ENCODE data around the gene TAS2R40. TPM values are rescaled to one million over a fixed set of nuclear protein-coding genes. Genes with fewer than 3 reads are reported as not detected.
A peak's percentile ranks its signal among the peaks of the same experiment; 100 is the strongest.
"Not testable (repeated sequence)": the region's sequence is repeated elsewhere in the genome, so short reads cannot be mapped to it uniquely, and the experiment has no call there.

TAS2R40 gene
- polyA plus RNA-seq (ENCODE audit: insufficient read length in 4 of 4), result not detected

DNA sequence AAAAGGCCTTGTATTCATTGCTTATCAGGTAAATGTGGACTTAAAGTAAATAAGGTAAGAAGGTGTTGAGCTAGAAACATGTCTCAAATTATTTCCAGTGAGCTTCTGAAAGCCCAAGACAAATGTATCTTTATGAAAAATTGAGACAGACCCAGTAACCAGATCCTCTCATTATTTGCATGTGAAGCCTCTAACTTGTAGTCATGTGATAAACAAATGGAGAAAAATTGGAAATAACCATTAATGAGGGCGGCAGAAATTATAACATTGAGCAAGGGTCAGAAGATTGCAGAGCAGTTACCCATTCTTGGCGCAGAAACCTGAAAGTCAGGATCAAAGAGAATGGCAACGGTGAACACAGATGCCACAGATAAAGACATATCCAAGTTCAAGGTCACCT, at the start of gene TAS2R40:
TAS2R40 (plus strand) TSS at position 301 of the 400 bp plus-strand sequence; CDS start at position 343, 42 bp downstream.
- DNase-seq (ENCODE audit: low read depth in 4 of 4, low spot score in 2 of 4), result no peak

DNA sequence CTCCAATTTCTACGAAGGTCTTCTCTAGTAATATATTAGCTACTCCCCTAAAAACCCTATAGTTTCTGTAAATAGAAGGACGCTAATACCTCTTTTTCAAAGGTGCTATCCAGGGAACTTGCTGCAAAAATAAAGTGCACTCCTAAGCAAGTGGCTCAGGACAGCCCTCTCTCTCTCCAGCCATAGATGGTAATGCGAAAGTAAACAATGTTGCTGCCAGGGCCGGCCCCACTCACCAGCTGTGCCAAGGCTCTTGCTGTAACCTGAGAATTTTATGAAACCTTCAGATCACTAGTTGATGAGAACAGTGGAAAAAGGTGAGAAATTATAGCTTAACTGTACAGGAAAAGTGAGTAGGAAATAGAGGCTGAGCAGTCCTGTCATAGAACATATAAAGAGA, 49.5 kb upstream of the TAS2R40 start:
- DNase-seq (ENCODE audit: low read depth in 4 of 4, low spot score in 2 of 4), result peak in 1 of 4 donors; percentile 0

DNA sequence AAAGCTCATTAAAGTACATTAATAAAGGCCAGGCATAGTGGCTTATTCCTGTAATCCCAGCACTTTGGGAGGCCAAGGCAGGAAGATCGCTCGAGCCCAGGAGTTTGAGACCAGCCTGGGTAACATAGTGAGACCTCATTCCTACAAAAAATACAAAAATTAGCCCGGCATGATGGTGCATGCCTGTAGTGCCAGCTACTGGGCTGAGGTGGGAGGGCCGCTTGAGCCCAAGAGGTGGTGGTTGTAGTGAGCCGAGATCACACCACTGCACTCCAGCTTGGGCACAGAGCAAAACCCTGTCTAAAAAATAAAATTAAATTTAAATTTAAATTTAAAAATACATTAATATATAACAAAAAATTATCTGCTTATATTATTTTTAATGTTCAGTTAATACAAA, 45.7 kb upstream of the TAS2R40 start:
- DNase-seq (ENCODE audit: low read depth in 4 of 4, low spot score in 2 of 4), result no peak

DNA sequence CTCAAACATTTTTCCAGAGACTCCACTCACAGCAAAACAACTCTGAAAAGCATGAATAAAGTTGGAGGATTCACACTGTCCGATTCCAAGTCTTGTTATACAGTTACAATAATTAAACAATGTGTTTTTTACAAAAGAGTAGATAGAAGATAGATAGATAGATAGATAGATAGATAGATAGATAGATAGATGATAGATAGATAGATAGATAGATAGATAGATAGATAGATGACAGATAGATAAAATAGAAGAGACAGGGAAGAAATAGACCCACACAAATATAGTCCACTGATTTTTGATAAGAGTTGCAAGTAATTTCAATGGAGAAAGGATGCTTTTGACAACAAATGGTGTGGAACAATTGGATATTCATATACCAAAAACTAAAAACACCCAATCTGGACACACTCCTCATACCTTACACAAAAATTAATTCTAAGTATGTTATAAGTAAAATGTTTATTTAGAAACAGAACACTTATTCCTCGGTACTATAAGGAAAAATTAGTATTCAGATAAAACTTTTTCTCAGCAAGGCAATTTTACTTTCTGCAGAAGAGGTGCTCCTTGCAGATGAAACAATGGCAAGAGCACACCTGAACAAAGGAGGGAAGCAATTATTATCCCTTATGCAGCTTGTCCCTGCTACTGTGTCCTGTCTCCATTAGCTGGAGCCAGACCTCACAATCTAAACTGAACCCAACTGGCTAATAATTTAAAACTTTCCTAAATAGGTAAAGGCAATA, 44.3 kb upstream of the TAS2R40 start:
- DNase-seq (ENCODE audit: low read depth in 4 of 4, low spot score in 2 of 4), result no peak

DNA sequence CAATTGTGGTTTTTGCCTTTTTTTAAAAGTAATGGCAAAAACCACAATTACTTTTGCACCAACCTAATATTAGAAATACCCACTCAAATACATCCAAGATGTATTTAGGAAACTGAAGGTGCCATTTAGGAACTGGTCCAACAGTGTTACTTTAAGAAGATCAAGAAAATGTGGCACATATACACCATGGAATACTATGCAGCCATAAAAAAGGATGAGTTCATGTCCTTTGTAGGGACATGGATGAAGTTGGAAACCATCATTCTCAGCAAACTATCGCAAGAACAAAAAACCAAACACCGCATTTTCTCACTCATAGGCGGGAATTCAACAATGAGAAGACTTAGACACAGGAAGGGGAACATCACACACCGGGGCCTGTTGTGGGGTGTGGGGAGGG, 41.1 kb upstream of the TAS2R40 start:
- DNase-seq (ENCODE audit: low read depth in 4 of 4, low spot score in 2 of 4), result not testable (repeated sequence)

DNA sequence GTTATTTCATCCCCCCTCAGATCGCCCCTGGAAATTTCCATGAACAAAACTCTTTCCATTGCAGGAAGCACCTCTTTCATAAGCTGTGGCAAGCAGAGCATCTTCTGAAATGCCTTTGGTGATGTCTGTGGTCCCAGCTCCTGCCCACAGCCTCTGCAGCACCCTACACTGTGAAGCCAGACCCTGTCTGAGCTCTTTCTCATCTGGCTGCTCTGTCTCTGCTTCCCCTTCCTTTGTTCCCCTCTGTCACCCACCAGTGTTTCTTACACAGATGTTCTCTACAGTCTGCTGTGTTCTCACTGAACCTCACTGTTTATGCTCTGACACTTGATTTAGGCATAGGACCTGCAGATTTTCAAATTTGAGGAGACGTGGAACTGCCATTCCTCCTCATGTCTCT, 40.5 kb upstream of the TAS2R40 start:
- DNase-seq (ENCODE audit: low read depth in 4 of 4, low spot score in 2 of 4), result no peak

DNA sequence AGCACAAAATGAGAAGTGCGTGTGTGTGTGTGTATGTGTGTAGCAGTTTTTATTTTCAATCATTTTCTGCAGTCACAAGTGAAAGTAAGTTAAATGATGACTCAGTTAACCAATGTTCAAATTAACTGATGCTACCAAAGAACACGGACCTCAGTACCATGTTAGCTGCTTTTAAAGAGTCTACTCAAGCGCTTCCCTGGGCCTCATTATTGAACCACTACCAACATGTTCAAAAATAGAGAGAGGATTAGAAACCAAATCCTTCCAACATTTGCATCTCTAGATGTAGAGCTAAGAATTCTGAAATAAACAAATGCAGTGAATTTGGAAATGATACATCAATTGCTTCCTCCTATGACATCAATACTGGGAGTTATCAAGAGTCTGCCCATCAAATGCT, 38.8 kb upstream of the TAS2R40 start, which contains the start of gene TAS2R39:
TAS2R39 (plus strand) TSS at position 396 of the 400 bp plus-strand sequence; CDS start at position 396, 0 bp downstream.
- no peak for DNase-seq (ENCODE audit: low read depth in 4 of 4, low spot score in 2 of 4)

DNA sequence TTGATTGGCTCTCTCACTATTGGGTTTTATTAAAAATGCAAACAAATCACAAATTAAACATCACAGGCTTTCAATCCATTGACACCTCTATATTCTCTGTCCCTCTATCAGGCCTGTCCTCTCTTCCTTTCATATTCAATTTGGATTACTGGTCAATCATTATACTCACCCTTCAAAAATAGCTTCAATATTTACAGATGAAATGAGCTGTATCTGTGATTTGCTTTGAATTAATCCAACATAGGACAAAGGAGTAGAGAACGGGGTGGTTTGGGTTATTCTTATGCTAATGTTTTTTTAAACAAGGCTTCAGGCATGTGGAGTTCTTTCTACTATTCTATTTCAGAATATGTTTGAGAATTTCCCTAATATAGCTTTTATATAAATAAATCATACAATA, 36.3 kb upstream of the TAS2R40 start:
- DNase-seq (ENCODE audit: low read depth in 4 of 4, low spot score in 2 of 4), result no peak

DNA sequence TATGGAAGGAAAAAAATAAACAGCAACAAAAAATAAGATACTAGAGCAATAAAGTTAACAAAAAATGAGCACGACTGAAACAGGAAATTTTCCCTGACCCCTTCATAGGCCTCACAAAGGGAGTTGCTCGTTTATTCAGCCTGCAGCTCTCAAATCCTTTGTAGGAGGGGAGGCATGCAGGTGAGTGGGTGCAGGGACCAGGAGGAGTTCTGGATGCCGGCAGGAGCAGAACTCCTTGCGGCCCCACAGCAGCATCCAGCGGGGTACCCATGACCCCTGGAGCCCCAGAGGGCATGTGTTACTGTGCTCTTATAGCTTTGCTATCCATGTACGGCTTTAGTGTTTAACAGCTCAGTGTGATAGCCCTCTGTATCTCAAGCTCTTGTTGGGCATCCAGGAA, 32.8 kb upstream of the TAS2R40 start:
- DNase-seq (ENCODE audit: low read depth in 4 of 4, low spot score in 2 of 4), result no peak

DNA sequence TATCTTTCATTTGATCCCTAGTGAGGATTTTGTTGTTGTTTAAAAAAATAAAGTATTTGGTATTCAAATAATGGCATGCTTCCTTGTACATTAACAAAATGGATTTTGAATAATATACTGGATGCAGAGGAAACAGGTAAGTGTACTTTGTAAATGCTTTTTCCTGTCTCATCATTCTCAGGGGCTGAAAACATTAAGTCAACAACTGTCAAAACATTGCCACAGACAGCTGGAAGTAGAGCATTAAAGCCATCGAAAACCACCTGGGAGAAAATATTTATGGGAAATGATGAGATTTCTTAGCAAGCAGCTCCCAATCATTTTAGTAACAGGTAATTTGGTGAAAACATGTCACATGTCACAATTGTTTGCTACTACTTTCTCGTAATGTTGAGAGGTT, 28.0 kb upstream of the TAS2R40 start:
- no peak for DNase-seq (ENCODE audit: low read depth in 4 of 4, low spot score in 2 of 4)

DNA sequence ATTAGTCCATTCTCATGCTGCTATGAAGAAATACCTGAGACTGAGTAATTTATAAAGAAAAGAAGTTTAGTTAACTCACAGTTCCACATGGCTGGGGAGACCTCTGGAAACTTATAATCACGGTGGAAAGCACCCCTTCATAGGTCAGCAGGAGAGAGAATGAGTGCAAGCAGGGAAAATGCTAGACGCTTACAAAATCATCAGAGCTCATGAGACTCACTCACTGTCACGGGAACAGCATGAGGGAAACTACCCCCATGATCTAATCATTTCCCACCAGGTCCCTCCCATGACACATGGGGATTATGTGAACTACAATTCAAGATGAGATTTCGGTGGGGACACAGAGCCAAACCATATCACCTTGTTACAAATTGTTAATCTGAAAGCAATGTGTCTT, 22.8 kb upstream of the TAS2R40 start:
- DNase-seq (ENCODE audit: low read depth in 4 of 4, low spot score in 2 of 4), result no peak

DNA sequence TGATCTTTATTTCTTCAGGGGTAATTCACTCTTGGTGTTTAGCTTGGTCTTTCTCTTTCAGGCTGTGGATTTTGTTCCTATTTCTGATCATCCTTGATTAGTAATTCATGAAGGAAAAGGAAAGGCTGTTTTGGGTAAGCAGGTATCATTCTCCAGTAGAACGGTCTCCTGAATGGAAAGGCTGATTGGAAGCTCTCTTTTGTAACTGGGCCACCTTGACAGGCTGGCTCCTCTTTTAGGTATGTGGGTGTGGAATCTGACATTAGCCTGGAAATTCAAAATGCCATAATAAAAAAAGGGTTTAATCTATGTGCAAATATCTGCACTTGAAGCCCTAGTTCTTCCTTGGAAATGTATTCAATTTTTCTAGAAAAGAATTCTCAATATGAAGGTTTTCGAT, 19.7 kb upstream of the TAS2R40 start:
- no peak for DNase-seq (ENCODE audit: low read depth in 4 of 4, low spot score in 2 of 4)

DNA sequence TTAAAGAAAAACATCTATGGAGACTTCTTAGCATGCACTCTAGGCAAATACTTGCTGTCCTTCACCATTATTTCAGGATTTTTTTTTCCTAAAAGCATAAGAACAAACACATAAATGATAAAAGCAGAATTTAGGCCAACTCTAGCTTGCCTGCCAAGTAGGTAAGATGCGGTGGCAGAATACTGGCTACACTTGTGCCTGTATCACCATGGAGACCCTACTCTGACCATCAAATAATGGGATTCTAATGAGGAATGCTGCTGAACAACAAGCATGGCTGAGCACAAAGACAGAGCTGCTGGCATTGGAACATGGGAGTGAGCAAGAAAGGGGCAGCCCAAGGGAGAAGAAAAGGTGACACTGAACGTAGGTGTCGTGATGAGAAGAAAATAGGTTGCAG, 18.5 kb upstream of the TAS2R40 start:
- DNase-seq (ENCODE audit: low read depth in 4 of 4, low spot score in 2 of 4), result no peak

DNA sequence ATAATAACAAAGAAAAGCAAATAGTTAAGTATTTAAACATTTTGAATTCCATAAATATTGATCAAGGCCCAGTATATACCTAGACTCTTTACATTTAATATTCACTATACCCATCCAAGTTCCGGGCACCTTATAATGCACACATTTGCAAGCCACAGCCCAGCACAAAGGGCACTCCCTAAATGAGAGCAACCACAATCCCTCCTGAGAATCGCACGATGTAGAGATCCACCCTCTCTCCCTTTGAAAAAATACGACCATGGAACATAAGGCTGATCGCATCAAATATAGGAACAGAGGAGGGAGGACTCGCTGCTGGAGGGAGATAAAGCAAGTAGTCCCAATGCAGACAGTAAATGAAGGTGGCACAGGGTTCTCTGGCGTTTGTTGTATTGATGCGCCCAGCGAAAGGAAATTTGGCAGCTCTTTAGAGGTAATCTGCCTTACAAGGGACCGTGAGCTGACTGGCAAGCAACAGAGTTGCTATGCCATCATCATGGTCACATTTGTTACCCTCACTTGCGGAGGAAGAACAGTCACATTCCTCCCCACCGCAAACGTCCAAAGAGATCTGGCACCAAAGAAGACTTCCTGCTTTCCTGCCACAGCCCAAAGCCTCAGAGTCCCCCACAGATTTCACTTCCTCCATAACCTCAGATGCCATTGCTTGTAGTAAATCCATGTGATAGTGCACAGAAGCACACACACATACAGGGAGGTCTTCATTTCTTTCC, 16.1 kb upstream of the TAS2R40 start:
- no peak for DNase-seq (ENCODE audit: low read depth in 4 of 4, low spot score in 2 of 4)

DNA sequence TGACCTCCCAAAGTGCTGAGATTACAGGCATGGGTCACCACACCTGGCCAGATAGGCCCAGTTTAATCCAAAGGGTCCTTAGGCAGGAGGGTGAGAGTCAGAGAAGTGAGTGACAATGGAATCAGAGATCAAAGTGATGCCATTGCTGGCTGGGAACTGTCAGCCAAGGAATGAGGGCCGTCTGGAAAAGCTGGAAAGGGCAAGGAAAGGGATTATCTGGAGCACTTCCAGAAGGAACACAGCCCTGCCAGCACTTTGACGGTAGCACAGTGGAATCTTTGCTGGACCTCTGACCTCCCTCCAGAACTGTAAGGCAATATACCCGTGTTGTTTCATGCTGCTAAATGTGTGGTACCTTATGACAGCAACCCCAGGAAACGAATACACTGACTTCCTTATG, 11.3 kb upstream of the TAS2R40 start:
- no peak for DNase-seq (ENCODE audit: low read depth in 4 of 4, low spot score in 2 of 4)

DNA sequence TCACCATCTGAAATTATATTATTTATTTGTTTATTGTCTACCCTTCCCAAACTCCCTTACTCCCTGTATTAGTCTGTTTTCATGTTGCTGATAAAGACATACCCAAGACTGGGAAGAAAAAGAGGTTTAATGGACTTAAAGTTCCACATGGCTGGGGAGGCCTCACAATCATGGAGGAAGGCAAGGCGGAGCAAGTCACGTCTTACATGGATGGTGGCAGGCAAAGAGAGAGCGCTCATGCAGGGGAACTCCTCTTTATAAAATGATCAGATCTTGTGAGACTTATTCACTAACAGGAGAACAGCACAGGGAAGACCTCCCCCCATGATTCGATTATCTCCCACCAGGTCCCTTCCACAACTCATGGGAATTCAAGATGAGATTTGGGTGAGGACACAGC, 8.4 kb upstream of the TAS2R40 start:
- not testable (repeated sequence) for DNase-seq (ENCODE audit: low read depth in 4 of 4, low spot score in 2 of 4)

DNA sequence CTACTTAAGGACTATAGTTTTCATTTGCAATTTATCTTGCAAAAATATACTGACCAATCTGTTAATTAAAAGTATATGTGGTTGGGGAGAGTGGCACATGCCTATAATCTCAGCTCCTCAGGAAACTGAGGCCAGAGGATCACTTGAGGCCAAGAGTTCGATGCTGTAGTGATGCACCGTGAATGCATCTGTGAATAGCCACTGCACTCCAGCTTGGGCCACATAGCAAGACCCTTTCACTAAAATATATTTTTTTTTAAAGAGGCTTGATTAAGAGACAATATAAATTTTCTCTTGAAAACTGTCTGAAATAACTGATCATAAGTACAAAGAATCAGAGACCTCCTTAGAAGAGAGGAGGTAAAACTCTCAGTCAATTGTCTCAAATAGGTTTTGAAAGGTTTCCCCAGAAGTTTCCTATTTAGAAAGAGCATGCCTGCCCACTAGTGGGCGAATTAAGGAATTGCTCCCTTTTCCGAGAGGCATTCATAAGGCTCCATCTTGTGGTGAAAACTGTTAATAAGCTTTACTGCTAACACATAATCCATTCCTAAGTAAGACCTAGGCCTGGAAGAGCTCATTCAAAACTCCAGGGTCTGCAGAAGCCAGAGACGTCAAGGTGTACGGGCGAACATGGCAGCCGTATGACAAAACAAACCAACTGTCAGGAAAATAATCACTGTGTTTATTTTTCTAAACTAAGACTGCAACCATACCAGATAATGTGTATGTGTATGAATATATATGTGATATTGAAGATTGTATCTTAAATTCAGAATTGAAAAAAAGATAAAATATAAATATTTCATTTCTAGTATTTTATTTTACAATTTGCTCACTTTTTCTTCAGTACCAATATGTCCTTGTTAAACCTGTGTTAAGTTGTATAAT, 6.8 kb upstream of the TAS2R40 start:
- DNase-seq (ENCODE audit: low read depth in 4 of 4, low spot score in 2 of 4), result peak; percentile 37 to 76 (median 64)

DNA sequence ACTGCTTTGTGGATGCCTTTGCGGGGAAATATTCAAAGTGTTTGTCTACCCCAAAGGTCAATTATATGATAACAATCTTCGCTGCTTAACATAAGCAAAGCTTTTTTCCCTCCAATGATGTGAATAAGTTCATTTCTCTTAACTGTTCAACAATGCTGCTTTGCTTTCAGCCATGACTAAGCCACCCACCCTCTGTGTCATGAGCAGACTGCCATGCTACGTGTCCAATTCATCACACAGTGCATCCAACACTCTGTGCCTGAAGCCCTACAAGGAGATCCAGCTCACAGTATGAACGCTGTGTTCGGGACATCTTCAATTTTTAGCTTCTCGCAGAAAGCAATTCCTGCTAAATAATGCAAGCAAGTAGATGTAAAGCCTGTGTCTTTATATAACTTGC, 5.7 kb upstream of the TAS2R40 start:
- no peak for DNase-seq (ENCODE audit: low read depth in 4 of 4, low spot score in 2 of 4)

DNA sequence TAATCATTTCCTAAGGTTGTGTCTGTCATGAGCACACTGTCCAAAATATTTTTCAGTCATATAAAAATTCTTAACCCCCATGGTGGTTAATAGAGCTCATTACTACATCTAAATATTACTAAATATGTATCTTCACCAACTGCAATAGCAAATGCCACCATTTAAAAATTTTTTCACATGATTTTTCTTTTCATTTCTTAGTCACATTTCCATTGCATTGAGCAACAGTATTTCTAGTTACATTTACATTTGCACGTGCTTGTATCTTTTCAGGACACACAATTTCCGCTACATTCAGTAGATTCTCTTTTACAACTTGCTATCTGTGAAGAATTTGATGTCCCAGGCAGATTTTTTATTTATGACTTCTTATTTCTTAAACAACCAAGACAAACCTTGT, 5.2 kb upstream of the TAS2R40 start:
- no peak for DNase-seq (ENCODE audit: low read depth in 4 of 4, low spot score in 2 of 4)

DNA sequence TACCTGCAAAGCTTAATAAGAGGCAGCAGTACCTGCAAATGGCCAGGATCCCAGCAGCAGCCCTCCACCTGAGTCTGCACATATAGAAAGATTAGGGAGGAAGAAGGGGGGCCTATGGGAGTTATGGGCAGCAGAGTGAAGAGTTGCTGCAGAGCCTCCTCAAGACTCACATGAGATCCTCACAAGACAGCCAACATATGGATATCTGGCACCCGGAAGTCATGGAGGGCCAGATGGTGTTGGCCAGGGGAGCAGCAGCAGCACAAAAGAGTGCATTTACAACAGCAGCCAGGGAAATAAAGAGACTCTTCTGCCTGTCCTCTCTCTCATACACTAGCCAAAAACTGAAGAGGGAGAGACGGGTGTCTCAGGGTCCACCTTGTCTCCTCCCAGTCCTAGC, 4.0 kb upstream of the TAS2R40 start:
- DNase-seq (ENCODE audit: low read depth in 4 of 4, low spot score in 2 of 4), result no peak

DNA sequence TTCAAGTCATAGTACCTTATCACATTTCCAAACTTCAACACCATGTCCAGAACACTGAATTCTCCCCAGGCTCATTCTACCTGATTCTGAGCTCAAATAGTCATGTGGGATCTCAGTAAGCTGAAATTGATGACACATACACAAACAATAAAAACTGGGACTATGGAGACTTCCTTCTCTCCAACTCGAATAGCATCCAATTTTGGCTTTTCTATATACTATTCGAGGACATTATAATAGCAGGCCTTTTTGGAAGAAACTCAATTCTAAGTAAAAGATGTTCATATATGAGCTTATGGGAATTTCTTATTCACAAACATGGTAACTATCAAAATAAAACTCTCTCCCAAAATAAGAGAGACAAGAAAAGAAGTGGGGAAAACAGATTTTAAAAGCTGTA, 551 bp upstream of the TAS2R40 start:
- DNase-seq (ENCODE audit: low read depth in 4 of 4, low spot score in 2 of 4), result no peak
